GM12891 (cell line): ENCODE results near the gene PTCD3.

Experiments used
- POLR2A ChIP-seq: IDR thresholded peaks from 2 replicates; pipeline ENCODE4 v1.6.1; 2011; ENCODE audit warnings: low read depth, low read length, control low read depth
- POLR2AphosphoS5 ChIP-seq: IDR thresholded peaks from 2 replicates; pipeline ENCODE4 v1.6.1; 2011; ENCODE audit warnings: low read depth, low read length, control low read depth
- TAF1 ChIP-seq: IDR thresholded peaks from 2 replicates; pipeline ENCODE4 v1.6.1; 2011; ENCODE audit warnings: low read depth, low read length, control low read depth

- TF ChIP-seq POLR2A (no peak), POLR2AphosphoS5 (no peak), TAF1 (no peak)
Observed at GRCh38 chr2:86147793-86148192, 41.8 kb downstream of the PTCD3 start.
